H1 (cell line): ENCODE data around the gene NAGA. TPM values are rescaled to one million over a fixed set of nuclear protein-coding genes. Genes with fewer than 3 reads are reported as not detected.

Source experiments
- CTCF ChIA-PET: fragments of 300-600 bp; sonication (Branson Sonifier 250); formaldehyde crosslinking; loops from one replicate; lab custom pipeline; 2021; ENCODE audit not compliant: partially characterized antibody; lab: Charles Lee
- POLR2A ChIA-PET: fragments of 300-600 bp; sonication (Branson Sonifier 250); formaldehyde crosslinking; loops from one replicate; lab custom pipeline; 2021; ENCODE audit warnings: inconsistent platforms; ENCODE audit not compliant: partially characterized antibody; lab: Charles Lee
- DNase-seq, 2 experiments: peaks; one replicate each; pipeline versions ENCODE4 v3.0.0 to v3.0.0-alpha.2; 2010 to 2022; ENCODE audit warnings: low spot score in 2 of 2, low read depth in 1 of 2, mixed read lengths in 1 of 2
- FAIRE-seq: peaks from 2 replicates; lab custom pipeline; 2011; peaks lifted over from hg19 to GRCh38; lab: Jason Lieb, UNC
- H2AFZ ChIP-seq: 2 replicates; pipeline ENCODE4 v1.8.1; 2012; ENCODE audit warnings: low read length, inconsistent platforms
- H2AK5ac ChIP-seq: 2 replicates; pipeline ENCODE4 v1.6.1; 2013; ENCODE audit warnings: low read depth, low read length
- H2BK120ac ChIP-seq: replicated peaks from 2 replicates; pipeline ENCODE3; 2013; ENCODE audit warnings: low read depth, low read length, inconsistent platforms
- H2BK12ac ChIP-seq: 2 replicates; pipeline ENCODE4 v1.6.1; 2013; ENCODE audit warnings: low read depth, low read length
- H2BK15ac ChIP-seq: 2 replicates; pipeline ENCODE4 v1.6.1; 2013; ENCODE audit warnings: low read length
- H2BK20ac ChIP-seq: 2 replicates; pipeline ENCODE4 v1.6.1; 2013; ENCODE audit warnings: low read length
- H2BK5ac ChIP-seq: 2 replicates; pipeline ENCODE4 v1.6.1; 2013; ENCODE audit warnings: low read depth, low read length
- H3K14ac ChIP-seq: 2 replicates; pipeline ENCODE4 v1.6.1; 2013; ENCODE audit warnings: inconsistent platforms; ENCODE audit not compliant: insufficient read length
- H3K18ac ChIP-seq: 2 replicates; pipeline ENCODE4 v1.6.1; 2013; ENCODE audit warnings: low read length; ENCODE audit errors: extremely low read depth
- H3K23ac ChIP-seq: 2 replicates; pipeline ENCODE4 v1.6.1; 2013; ENCODE audit warnings: inconsistent platforms; ENCODE audit not compliant: insufficient read length
- H3K23me2 ChIP-seq: 2 replicates; pipeline ENCODE4 v1.6.1; 2013; ENCODE audit warnings: low read depth, low read length
- H3K27ac ChIP-seq: 2 replicates; pipeline ENCODE4 v1.6.1; 2011; ENCODE audit warnings: low read depth, low read length, inconsistent platforms
- H3K27me3 ChIP-seq, 4 experiments: replicated peaks in 1 of 4; 1 replicate in 1 of 4; 2 replicates in 3 of 4; pipeline versions ENCODE4 v1.6.1 to v1.8.1; 2011 to 2013; ENCODE audit warnings: low read length in 3 of 4, mild to moderate bottlenecking in 3 of 4, inconsistent platforms in 2 of 4, mixed read lengths in 2 of 4, moderate library complexity in 1 of 4; ENCODE audit not compliant: control insufficient read depth in 3 of 4, insufficient read depth in 3 of 4; ENCODE audit errors: extremely low read depth in 1 of 4
- H3K36me3 ChIP-seq, 4 experiments: 2 replicates each; pipeline versions ENCODE4 v1.6.1 to v1.8.1; 2011 to 2013; ENCODE audit warnings: mild to moderate bottlenecking in 4 of 4, low read length in 3 of 4, moderate library complexity in 2 of 4, control low read depth in 1 of 4, inconsistent platforms in 1 of 4; ENCODE audit not compliant: insufficient read depth in 4 of 4, control insufficient read depth in 2 of 4
- H3K4ac ChIP-seq: replicated peaks from 2 replicates; pipeline ENCODE3; 2013; ENCODE audit warnings: low read length, low read depth, mixed read lengths, inconsistent platforms; ENCODE audit not compliant: insufficient read length
- H3K4me1 ChIP-seq, 4 experiments: replicated peaks in 1 of 4; 1 replicate in 1 of 4; 2 replicates in 3 of 4; pipeline versions ENCODE4 v1.6.1 to v1.8.1; 2011 to 2013; ENCODE audit warnings: low read length in 3 of 4, inconsistent platforms in 2 of 4, mixed read lengths in 1 of 4; ENCODE audit not compliant: insufficient read depth in 4 of 4, control insufficient read depth in 3 of 4
- H3K4me2 ChIP-seq, 2 experiments: 2 replicates each; pipeline versions ENCODE4 v1.6.1 to v1.8.1; 2011 to 2013; ENCODE audit warnings: low read depth in 2 of 2, low read length in 2 of 2, control low read depth in 1 of 2, inconsistent platforms in 1 of 2, mild to moderate bottlenecking in 1 of 2; ENCODE audit not compliant: insufficient read depth in 1 of 2
- H3K4me3 ChIP-seq, 4 experiments: fragments of 200-600, 300-600 bp in 1 of 4; sonication (generic), shearing (Covaris generic), sonication (Bioruptor Twin) in 1 of 4; 2 replicates each; pipeline versions ENCODE4 v1.5.1 to v1.8.1; 2011 to 2016; ENCODE audit warnings: low read length in 4 of 4, low read depth in 3 of 4, control low read depth in 2 of 4, inconsistent platforms in 2 of 4, mild to moderate bottlenecking in 2 of 4, mixed read lengths in 1 of 4, moderate library complexity in 1 of 4; ENCODE audit not compliant: insufficient read depth in 2 of 4; ENCODE audit errors: extremely low read depth in 1 of 4
- H3K56ac ChIP-seq: replicated peaks from 2 replicates; pipeline ENCODE3; 2013; ENCODE audit warnings: low read depth, mild to moderate bottlenecking, mixed read lengths, low read length, inconsistent platforms; ENCODE audit not compliant: insufficient read length
- H3K79me1 ChIP-seq: 2 replicates; pipeline ENCODE4 v1.6.1; 2013; ENCODE audit warnings: low read depth, low read length, control low read depth
- H3K79me2 ChIP-seq, 2 experiments: 2 replicates each; pipeline versions ENCODE4 v1.6.1 to v1.8.1; 2012 to 2013; ENCODE audit warnings: low read length in 2 of 2, mild to moderate bottlenecking in 2 of 2, inconsistent platforms in 1 of 2; ENCODE audit not compliant: insufficient read depth in 2 of 2, control insufficient read depth in 1 of 2
- H3K9ac ChIP-seq, 4 experiments: replicated peaks in 1 of 4; 1 replicate in 1 of 4; 2 replicates in 3 of 4; pipeline versions ENCODE4 v1.6.1 to v1.8.1; 2011 to 2013; ENCODE audit warnings: low read depth in 3 of 4, low read length in 3 of 4, control low read depth in 2 of 4, mild to moderate bottlenecking in 2 of 4, moderate library complexity in 2 of 4, inconsistent platforms in 1 of 4; ENCODE audit errors: extremely low read depth in 1 of 4
- H3K9me3 ChIP-seq, 2 experiments: 2 replicates each; pipeline versions ENCODE4 v1.6.1 to v1.8.1; 2012 to 2013; ENCODE audit warnings: mild to moderate bottlenecking in 2 of 2, moderate library complexity in 2 of 2, control low read depth in 1 of 2, inconsistent platforms in 1 of 2, low read depth in 1 of 2, low read length in 1 of 2, mixed read lengths in 1 of 2; ENCODE audit not compliant: insufficient read depth in 2 of 2
- H4K20me1 ChIP-seq, 2 experiments: replicated peaks in 1 of 2; 2 replicates each; pipeline versions ENCODE3 to v1.8.1; 2011 to 2013; ENCODE audit warnings: inconsistent platforms in 2 of 2, low read length in 2 of 2, mild to moderate bottlenecking in 1 of 2; ENCODE audit not compliant: insufficient read depth in 2 of 2, control insufficient read depth in 1 of 2
- H4K5ac ChIP-seq: 2 replicates; pipeline ENCODE4 v1.6.1; 2013; ENCODE audit warnings: low read length, low read depth, mixed read lengths, inconsistent platforms; ENCODE audit not compliant: insufficient read length
- H4K8ac ChIP-seq: 2 replicates; pipeline ENCODE4 v1.8.0; 2013; ENCODE audit warnings: mild to moderate bottlenecking, moderate library complexity, low read length, inconsistent platforms; ENCODE audit not compliant: insufficient read depth; ENCODE audit errors: extremely low read depth
- H4K91ac ChIP-seq: replicated peaks from 2 replicates; pipeline ENCODE3; 2013; ENCODE audit warnings: low read length, mixed read lengths, inconsistent platforms; ENCODE audit not compliant: insufficient read length
- CTCF ChIP-seq, 3 experiments: IDR thresholded peaks; 1 replicate in 2 of 3; 2 replicates in 1 of 3; pipeline versions ENCODE4 v1.5.1 to v1.6.1; 2011; ENCODE audit warnings: low read length in 3 of 3, mild to moderate bottlenecking in 3 of 3, inconsistent platforms in 2 of 3, low read depth in 1 of 3, moderate library complexity in 1 of 3; ENCODE audit not compliant: insufficient read depth in 1 of 3; ENCODE audit errors: control extremely low read depth in 1 of 3
- NANOG ChIP-seq: IDR thresholded peaks from 2 replicates; pipeline ENCODE4 v1.6.1; 2011; ENCODE audit warnings: low read length, low read depth, mild to moderate bottlenecking, inconsistent platforms; ENCODE audit not compliant: insufficient read depth, poor library complexity, severe bottlenecking
- RAD21 ChIP-seq, 2 experiments: IDR thresholded peaks in 1 of 2; conservative IDR thresholded peaks in 1 of 2; 2 replicates each; pipeline ENCODE4 v1.6.1; 2011; ENCODE audit warnings: low read depth in 2 of 2, low read length in 2 of 2, improper control_type of control experiment in 1 of 2, inconsistent platforms in 1 of 2, mild to moderate bottlenecking in 1 of 2, moderate library complexity in 1 of 2
- SP4 ChIP-seq: IDR thresholded peaks from 2 replicates; pipeline ENCODE4 v1.6.1; 2012; ENCODE audit warnings: low read length, inconsistent platforms
- WGBS, 2 experiments: shearing (Covaris generic) in 1 of 2; methylation state at CpG; one replicate each; pipeline versions ENCODE4 v1.1.6 to v1.1.7; 2013 to 2015; ENCODE audit warnings: low lambda C conversion rate in 2 of 2, mixed read lengths in 2 of 2, inconsistent platforms in 1 of 2, low coverage in 1 of 2, missing lambda C conversion rate in 1 of 2; ENCODE audit not compliant: insufficient replicate concordance in 2 of 2, insufficient coverage in 1 of 2, insufficient read length in 1 of 2; ENCODE audit errors: extremely low coverage in 1 of 2, missing lambda C conversion rate in 1 of 2; 5-methylcytosine and 5-hydroxymethylcytosine counted together
- polyA plus RNA-seq, 7 experiments: library from polyadenylated mRNA; depleted of rRNA in 3 of 7; stranded (reverse) in 5 of 7; unstranded in 2 of 7; fragments of >200 nt in 5 of 7; fragments of 200-250 nt in 2 of 7; gene quantifications; 1 replicate in 5 of 7; 2 replicates in 1 of 7; 4 replicates in 1 of 7; pipeline versions ENCODE4 v1.2.1 to v1.2.3, GENCODE V29; 2011 to 2013; ENCODE audit warnings: missing spikeins in 2 of 7, mixed read lengths in 2 of 7
- total RNA-seq: library from RNA; stranded (reverse); fragmentation: NEBNext Ultra II Directional; extraction: Animal tissue kit (Norgen Biotek cat#: 25700); gene quantifications from 2 replicates; pipeline ENCODE4 v1.2.1, GENCODE V29; 2021

NAGA gene
- total and polyA plus RNA-seq, 2 of the 8 experiments (the other 6 are each of a cell fraction or from before 2014, with no cell fraction given), result 14.8 to 30.7 TPM

GRCh38 chr22:42116848-42117424 lies 46.3 kb upstream of the NAGA start:
- CTCF ChIA-PET, result interaction anchor here (0.7 to 3.9 kb wide), 44 partner anchors 7 to 420 kb away, joined by 3 to 36 read pairs (median 4); partner anchors contain the start of genes NAGA, NDUFA6, SEPTIN3 and SMIM45
- H2AFZ ChIP-seq, result no peak overlapping the region
- peak; percentile 55 to 68 for TF ChIP-seq RAD21 (IDR thresholded peaks at IDR 0.05 in 1 of 2, conservative IDR thresholded peaks at IDR 0.05 in 1 of 2; ENCODE audit: low read depth in 2 of 2, low read length in 2 of 2)
- TF ChIP-seq NANOG, result no peak
- TF ChIP-seq SP4, result no peak
- peak; percentile 58 to 87 (median 74) for TF ChIP-seq CTCF (IDR thresholded peaks at IDR 0.05; ENCODE audit: control extremely low read depth in 1 of 3, insufficient read depth in 1 of 3, low read depth in 1 of 3, low read length in 3 of 3)
- TF ChIP-seq, all 59 proteins: peak for 2
- Histone ChIP-seq H4K20me1 (no peaks in the 10 kb centered on the region), H2AK5ac (no peak overlapping the region), H3K27me3 (no peaks in the 10 kb centered on the region; a peak in 3 of 7 replicates), H2BK5ac (no peak overlapping the region), H4K91ac (no peak overlapping the region), H3K4me3 (no peak overlapping the region), H3K27ac (no peak overlapping the region), H2BK15ac (no peak overlapping the region), H2BK12ac (no peak overlapping the region), H2BK20ac (no peak overlapping the region), H3K56ac (no peak overlapping the region), H3K4me2 (no peak overlapping the region), H3K9me3 (no peaks in the 10 kb centered on the region), H3K4me1 (peaks cover 0 to 3% (median 1%) of the 10 kb centered on the region in 4 experiments; a peak in 3 of 7 replicates), H3K23me2 (no peaks in the 10 kb centered on the region), H3K14ac (no peak overlapping the region), H2BK120ac (no peak overlapping the region), H3K18ac (no peak overlapping the region), H3K23ac (no peak overlapping the region), H3K79me2 (no peaks in the 10 kb centered on the region), H4K8ac (no peak overlapping the region), H3K79me1 (no peaks in the 10 kb centered on the region), H3K4ac (no peak overlapping the region), H3K36me3 (no peaks in the 10 kb centered on the region), H3K9ac (no peak overlapping the region), H4K5ac (no peak overlapping the region)
- WGBS, 2 experiments, result 43% methylated on average over 4 of the region's 4 CpGs; no CpG with 5 or more reads in 1 of the 2 experiments
- DNase-seq (peak in 1 of 2 experiments; percentile 70), FAIRE-seq (peak; percentile 91)
- POLR2A ChIA-PET, result interaction anchor here (0.6 to 2.7 kb wide), 4 partner anchors 27 to 155 kb away, joined by 3 to 8 read pairs (median 4); partner anchors contain the start of genes NDUFA6 and SMDT1
